DOHH2 (cell line): Measurements from ENCODE around the gene COPZ2.

Experiments used
- EZH2phosphoT487 ChIP-seq: fragments of 200-600 bp; sonication (generic); IDR thresholded peaks from 2 replicates; pipeline ENCODE4 v1.6.1; 2017; ENCODE audit warnings: borderline replicate concordance, mild to moderate bottlenecking, antibody characterized with exemption, low read length, moderate library complexity, mixed read lengths
- TF ChIP-seq, protein P1 (sequence below): fragments of 200-600 bp; sonication (generic); IDR thresholded peaks from one replicate; pipeline ENCODE4 v1.5.1; 2014; ENCODE audit warnings: antibody characterized with exemption, mild to moderate bottlenecking, low read depth, low read length; ENCODE audit not compliant: poor library complexity, severe bottlenecking

DNA sequence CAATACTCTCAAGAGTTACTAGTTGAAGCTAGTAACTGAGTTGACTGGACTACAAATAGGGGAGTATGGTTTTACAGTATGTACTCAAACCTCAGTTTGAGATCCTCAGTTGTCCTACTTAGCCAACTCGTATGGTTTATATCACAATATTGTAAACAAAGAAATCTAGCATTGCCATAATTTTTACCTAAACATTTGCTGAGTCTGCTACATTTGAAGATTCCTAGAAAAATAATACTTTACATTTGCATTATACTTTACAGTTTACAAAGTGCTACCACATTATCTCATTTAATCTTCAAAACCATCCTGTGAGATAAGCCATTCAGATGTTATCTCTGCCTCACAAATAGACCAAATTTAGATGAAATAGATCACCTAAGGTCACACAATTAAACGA, 47.3 kb upstream of the COPZ2 start:
- TF ChIP-seq, protein P1, sequence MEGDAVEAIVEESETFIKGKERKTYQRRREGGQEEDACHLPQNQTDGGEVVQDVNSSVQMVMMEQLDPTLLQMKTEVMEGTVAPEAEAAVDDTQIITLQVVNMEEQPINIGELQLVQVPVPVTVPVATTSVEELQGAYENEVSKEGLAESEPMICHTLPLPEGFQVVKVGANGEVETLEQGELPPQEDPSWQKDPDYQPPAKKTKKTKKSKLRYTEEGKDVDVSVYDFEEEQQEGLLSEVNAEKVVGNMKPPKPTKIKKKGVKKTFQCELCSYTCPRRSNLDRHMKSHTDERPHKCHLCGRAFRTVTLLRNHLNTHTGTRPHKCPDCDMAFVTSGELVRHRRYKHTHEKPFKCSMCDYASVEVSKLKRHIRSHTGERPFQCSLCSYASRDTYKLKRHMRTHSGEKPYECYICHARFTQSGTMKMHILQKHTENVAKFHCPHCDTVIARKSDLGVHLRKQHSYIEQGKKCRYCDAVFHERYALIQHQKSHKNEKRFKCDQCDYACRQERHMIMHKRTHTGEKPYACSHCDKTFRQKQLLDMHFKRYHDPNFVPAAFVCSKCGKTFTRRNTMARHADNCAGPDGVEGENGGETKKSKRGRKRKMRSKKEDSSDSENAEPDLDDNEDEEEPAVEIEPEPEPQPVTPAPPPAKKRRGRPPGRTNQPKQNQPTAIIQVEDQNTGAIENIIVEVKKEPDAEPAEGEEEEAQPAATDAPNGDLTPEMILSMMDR = no peak
- no peak for TF ChIP-seq EZH2phosphoT487
